GM19452 (cell line): ENCODE data around the gene CFAP46.
"Not testable (repeated sequence)": the region's sequence is repeated elsewhere in the genome, so short reads cannot be mapped to it uniquely, and the experiment has no call there.

Source experiments
- ATAC-seq: cut with Tn5 transposase; IDR thresholded peaks from one replicate; pipeline ENCODE4 v1.9.1; 2021; ENCODE audit not compliant: unreplicated experiment

The CFAP46 gene

GRCh38 chr10:132963430-132963960, 21.1 kb upstream of the CFAP46 start:
- no peak for ATAC-seq

GRCh38 chr10:132962623-132963429, 20.5 kb upstream of the CFAP46 start:
- peak; percentile 50 for ATAC-seq

- ATAC-seq: peak; percentile 81
Observed at GRCh38 chr10:132961787-132962622, 19.6 kb upstream of the CFAP46 start.

- no peak for ATAC-seq
Observed at GRCh38 chr10:132961420-132961786, 19.0 kb upstream of the CFAP46 start.

- ATAC-seq: no peak
Observed at GRCh38 chr10:132960631-132961419, 18.5 kb upstream of the CFAP46 start.

- ATAC-seq: no peak
Observed at GRCh38 chr10:132960071-132960472, 17.7 kb upstream of the CFAP46 start.

- ATAC-seq: no peak
Observed at GRCh38 chr10:132959559-132959961, 17.2 kb upstream of the CFAP46 start.

- no peak for ATAC-seq
Observed at GRCh38 chr10:132958883-132959558, 16.7 kb upstream of the CFAP46 start.

GRCh38 chr10:132957981-132958882, 15.9 kb upstream of the CFAP46 start:
- ATAC-seq: no peak

- ATAC-seq: no peak
Observed at GRCh38 chr10:132957131-132957530, 14.8 kb upstream of the CFAP46 start.

GRCh38 chr10:132956259-132956658, 13.9 kb upstream of the CFAP46 start:
- ATAC-seq: not testable (repeated sequence)

GRCh38 chr10:132955479-132955878, 13.1 kb upstream of the CFAP46 start:
- ATAC-seq: no peak

GRCh38 chr10:132953428-132953827, 11.1 kb upstream of the CFAP46 start:
- ATAC-seq: no peak

- ATAC-seq: no peak
Observed at GRCh38 chr10:132951926-132952325, 9.6 kb upstream of the CFAP46 start.

- no peak for ATAC-seq
Observed at GRCh38 chr10:132948351-132948750, 6.0 kb upstream of the CFAP46 start.

GRCh38 chr10:132947843-132948242, 5.5 kb upstream of the CFAP46 start:
- no peak for ATAC-seq

GRCh38 chr10:132946806-132947546, 4.6 kb upstream of the CFAP46 start:
- no peak for ATAC-seq

- ATAC-seq: no peak
Observed at GRCh38 chr10:132946311-132946710, 3.9 kb upstream of the CFAP46 start.

- ATAC-seq: no peak
Observed at GRCh38 chr10:132945894-132946255, 3.5 kb upstream of the CFAP46 start.
